Measurements from ENCODE around the gene COL26A1. TPM values are rescaled to one million over a fixed set of nuclear protein-coding genes. Genes with fewer than 3 reads are reported as not detected.

COL26A1 gene
- total RNA-seq, 4 donors from 2014 or later, result not detected

DNA sequence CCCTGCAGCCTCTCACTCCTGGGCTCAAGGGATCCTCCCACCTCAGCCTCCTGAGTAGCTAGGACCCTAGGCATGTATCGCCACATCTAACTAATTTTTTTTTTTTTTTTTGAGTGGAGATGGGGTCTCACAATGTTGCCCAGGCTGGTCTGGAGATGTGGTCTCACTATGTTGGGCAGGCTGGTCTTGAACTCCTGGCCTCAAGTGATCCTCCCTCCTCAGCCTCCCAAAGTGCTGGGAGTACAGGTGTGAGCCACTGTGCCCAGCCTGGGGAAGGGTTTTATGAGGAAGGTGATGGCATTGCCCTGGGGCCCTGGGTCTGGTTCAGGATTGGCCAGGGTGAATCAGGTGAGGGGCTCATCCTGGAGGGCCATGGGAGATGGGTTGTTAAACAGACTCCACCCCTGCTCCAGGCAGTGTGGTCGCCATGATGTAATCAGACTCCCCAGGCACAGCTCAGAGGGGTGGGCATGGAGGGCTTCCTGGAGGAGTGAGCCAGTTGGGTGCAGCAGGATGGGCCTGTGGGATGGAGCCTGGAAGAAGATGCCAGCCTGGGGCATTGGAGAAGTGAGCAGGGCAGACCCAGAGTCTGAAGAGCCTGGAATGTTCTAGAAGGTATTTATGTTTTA is 183.7 kb downstream of the COL26A1 start:
- intact Hi-C loops (cut with DNase I; ENCODE audit: low total_unique reads), result no loop called here
- WGBS, 2 donors (ENCODE audit: low coverage in 1 of 2), result 90% methylated on average over 2 of the region's 2 CpGs; no CpG with 5 or more reads in 1 of the 2 donors
- no peaks in the 10 kb centered on the region for H3K27me3 ChIP-seq
- H3K4me1 ChIP-seq, result peaks cover 0 to 4% (median 0%) of the 10 kb centered on the region in 4 donors
- in situ Hi-C loops (cut with MboI; ENCODE audit: low pct_ligation_motif_present in 1 of 4, low pct_unique_long_range_greater_than_20kb in 1 of 4, low sequenced_read_pairs in 3 of 4), result loop anchor here (10.0 to 25.0 kb wide), 2 partner anchors 728 to 841 kb away; partner anchors contain the start of gene PRKRIP1 (in 1 of the 4)
- TF ChIP-seq POLR2AphosphoS5 (IDR thresholded peaks at IDR 0.05) (no peak), EP300 (IDR thresholded peaks at IDR 0.05; ENCODE audit: low read depth) (no peak), POLR2A (IDR thresholded peaks at IDR 0.05) (no peak)
- TF ChIP-seq, protein P1, sequence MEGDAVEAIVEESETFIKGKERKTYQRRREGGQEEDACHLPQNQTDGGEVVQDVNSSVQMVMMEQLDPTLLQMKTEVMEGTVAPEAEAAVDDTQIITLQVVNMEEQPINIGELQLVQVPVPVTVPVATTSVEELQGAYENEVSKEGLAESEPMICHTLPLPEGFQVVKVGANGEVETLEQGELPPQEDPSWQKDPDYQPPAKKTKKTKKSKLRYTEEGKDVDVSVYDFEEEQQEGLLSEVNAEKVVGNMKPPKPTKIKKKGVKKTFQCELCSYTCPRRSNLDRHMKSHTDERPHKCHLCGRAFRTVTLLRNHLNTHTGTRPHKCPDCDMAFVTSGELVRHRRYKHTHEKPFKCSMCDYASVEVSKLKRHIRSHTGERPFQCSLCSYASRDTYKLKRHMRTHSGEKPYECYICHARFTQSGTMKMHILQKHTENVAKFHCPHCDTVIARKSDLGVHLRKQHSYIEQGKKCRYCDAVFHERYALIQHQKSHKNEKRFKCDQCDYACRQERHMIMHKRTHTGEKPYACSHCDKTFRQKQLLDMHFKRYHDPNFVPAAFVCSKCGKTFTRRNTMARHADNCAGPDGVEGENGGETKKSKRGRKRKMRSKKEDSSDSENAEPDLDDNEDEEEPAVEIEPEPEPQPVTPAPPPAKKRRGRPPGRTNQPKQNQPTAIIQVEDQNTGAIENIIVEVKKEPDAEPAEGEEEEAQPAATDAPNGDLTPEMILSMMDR (IDR thresholded peaks at IDR 0.05), result no peak
- no peak overlapping the region for H3K27ac ChIP-seq
- H3K4me3 ChIP-seq, result no peak overlapping the region
- DNase-seq, result no peak
- no peaks in the 10 kb centered on the region for H3K9me3 ChIP-seq
- no peaks in the 10 kb centered on the region for H3K36me3 ChIP-seq

DNA sequence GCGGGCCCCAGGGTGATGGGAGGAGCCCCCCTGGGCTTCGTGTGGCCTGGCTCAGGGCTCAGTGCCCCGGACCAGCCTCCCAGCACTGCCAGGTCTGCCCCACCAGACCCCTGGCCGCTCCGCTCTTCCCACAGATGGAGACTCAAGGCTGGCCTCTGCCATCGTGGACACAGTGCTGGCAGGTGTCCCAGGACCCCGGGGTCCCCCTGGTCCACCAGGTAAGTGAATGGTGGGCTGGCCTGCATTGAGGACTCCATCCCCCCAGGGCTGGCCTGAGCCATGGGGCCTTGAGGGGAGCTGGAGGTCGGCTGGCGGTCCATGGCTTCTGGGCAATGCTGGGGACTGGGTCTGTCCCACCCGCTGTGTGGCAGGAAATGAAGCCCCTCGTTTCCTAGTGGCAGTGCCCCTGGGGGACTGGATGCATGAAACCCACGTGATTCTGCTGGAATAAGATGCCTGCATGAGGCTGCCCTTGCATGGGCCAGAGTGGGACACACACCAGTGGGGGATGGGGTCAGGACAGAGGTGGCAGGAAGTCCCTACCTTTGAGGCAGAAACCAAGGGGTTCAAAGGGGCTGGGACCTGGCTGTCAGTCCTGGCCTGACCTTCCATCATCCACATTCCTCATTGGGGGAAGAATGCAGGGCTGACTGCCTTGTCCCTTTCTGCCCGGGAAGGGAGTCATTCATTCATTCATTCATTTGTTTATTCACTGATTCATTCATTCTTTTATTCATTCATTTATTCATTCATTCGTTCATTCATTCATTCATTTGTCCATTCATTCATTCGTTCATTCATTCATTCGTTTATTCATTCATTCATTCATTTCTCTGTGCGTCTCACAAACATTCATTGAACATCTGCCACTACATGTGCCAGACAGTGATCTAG is 184.6 kb downstream of the COL26A1 start:
- no peak overlapping the region for H3K4me3 ChIP-seq
- intact Hi-C loops (cut with DNase I; ENCODE audit: low total_unique reads), result no loop called here
- H3K27me3 ChIP-seq, result no peaks in the 10 kb centered on the region
- in situ Hi-C loops (cut with MboI; ENCODE audit: low pct_ligation_motif_present in 1 of 4, low pct_unique_long_range_greater_than_20kb in 1 of 4, low sequenced_read_pairs in 3 of 4), result loop anchor here (10.0 to 25.0 kb wide), 2 partner anchors 728 to 840 kb away; partner anchors contain the start of gene PRKRIP1 (in 1 of the 4)
- no peaks in the 10 kb centered on the region for H3K9me3 ChIP-seq
- WGBS, 2 donors (ENCODE audit: low coverage in 1 of 2), result 59 to 66% methylated on average over 5 to 14 of the region's 17 CpGs
- TF ChIP-seq EP300 (IDR thresholded peaks at IDR 0.05; ENCODE audit: low read depth) (no peak), POLR2AphosphoS5 (IDR thresholded peaks at IDR 0.05) (no peak), POLR2A (IDR thresholded peaks at IDR 0.05) (no peak)
- TF ChIP-seq, protein P1 (IDR thresholded peaks at IDR 0.05), result no peak
- H3K4me1 ChIP-seq, result peaks cover 0 to 4% (median 0%) of the 10 kb centered on the region in 4 donors
- peak; percentile 3 for DNase-seq
- H3K36me3 ChIP-seq, result no peaks in the 10 kb centered on the region
- H3K27ac ChIP-seq, result no peak overlapping the region

DNA sequence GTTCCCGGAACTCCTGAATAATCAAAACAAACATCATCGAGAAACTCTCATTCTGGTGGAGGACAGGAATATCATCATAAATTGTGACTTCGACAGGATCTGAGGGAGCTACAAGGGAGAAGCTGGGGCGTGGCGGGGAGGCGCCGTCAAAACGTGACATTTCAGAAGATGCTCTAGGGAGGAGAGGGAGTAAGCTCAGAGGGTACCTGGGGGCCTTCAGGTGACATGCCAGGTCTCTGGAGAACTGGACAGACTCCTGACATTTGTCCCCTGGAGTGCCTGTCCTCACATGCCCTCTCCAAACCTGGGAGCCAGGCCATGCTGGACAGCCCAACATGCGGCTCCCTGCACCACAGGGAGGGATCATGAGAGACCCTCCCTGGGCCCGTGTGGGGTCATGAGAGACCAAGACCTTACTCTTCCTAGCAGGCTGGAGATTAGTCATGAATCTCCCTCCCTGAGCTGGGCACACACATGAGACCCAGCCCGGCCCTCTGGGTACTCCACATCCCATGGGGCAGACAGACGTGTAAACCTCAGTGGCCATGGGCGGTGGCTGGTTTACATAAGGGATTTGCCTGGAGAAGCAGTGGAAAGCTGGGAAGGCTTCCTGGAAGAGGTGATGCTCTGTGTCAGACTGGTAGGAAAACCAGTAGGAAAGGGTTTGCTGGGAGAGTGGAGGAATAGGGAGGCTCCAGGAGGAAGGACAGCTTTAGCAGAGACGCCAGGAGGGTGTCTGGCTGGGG is 185.4 kb downstream of the COL26A1 start:
- H3K4me3 ChIP-seq, result no peak overlapping the region
- H3K9me3 ChIP-seq, result no peaks in the 10 kb centered on the region
- intact Hi-C loops (cut with DNase I; ENCODE audit: low total_unique reads), result no loop called here
- H3K4me1 ChIP-seq, result no peaks in the 10 kb centered on the region
- TF ChIP-seq, protein P1 (IDR thresholded peaks at IDR 0.05), result no peak
- TF ChIP-seq POLR2A (IDR thresholded peaks at IDR 0.05) (no peak), POLR2AphosphoS5 (IDR thresholded peaks at IDR 0.05) (no peak), EP300 (IDR thresholded peaks at IDR 0.05; ENCODE audit: low read depth) (no peak)
- DNase-seq, result peak; percentile 5
- 56 to 60% methylated on average over 8 to 14 of the region's 14 CpGs for WGBS, 2 donors (ENCODE audit: low coverage in 1 of 2)
- no peaks in the 10 kb centered on the region for H3K36me3 ChIP-seq
- H3K27me3 ChIP-seq, result no peaks in the 10 kb centered on the region
- H3K27ac ChIP-seq, result no peak overlapping the region
- in situ Hi-C loops (cut with MboI; ENCODE audit: low pct_ligation_motif_present in 1 of 4, low pct_unique_long_range_greater_than_20kb in 1 of 4, low sequenced_read_pairs in 3 of 4), result loop anchor here (10.0 to 25.0 kb wide), 2 partner anchors 727 to 839 kb away; partner anchors contain the start of gene PRKRIP1 (in 1 of the 4)

All from transverse colon (tissue), 4 donors.